HL-60 (cell line): ENCODE results near the gene PLEKHG3.

Experiments used
- GABPA ChIP-seq: IDR thresholded peaks from 2 replicates; pipeline ENCODE4 v1.6.1; 2012; ENCODE audit warnings: low read depth
- SPI1 ChIP-seq: IDR thresholded peaks from 2 replicates; pipeline ENCODE4 v1.6.1; 2012; ENCODE audit warnings: low read depth, mild to moderate bottlenecking, borderline replicate concordance
- TF ChIP-seq, protein P1 (sequence below): IDR thresholded peaks from one replicate; pipeline ENCODE4 v1.5.1; 2011; ENCODE audit warnings: low read length, control low read depth, inconsistent platforms; ENCODE audit not compliant: insufficient read depth
- TF ChIP-seq, protein P2 (sequence below): IDR thresholded peaks from 2 replicates; pipeline ENCODE4 v1.6.1; 2012; ENCODE audit warnings: low read depth; ENCODE audit not compliant: insufficient replicate concordance

DNA sequence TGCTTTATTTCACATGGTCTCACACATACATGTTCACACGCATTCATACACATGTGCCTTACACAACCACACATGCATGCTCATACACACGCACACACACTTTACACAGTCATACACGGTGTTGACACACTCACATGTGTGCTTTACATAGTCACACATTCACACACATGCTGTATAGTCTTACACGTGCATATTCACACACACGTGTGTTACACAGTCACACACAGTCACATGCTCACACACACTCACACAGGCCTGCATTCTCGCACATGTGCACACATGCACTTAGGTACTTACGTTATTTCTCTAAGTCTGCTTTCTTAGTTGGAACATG, 18.0 kb upstream of the PLEKHG3 start:
- TF ChIP-seq, protein P1, sequence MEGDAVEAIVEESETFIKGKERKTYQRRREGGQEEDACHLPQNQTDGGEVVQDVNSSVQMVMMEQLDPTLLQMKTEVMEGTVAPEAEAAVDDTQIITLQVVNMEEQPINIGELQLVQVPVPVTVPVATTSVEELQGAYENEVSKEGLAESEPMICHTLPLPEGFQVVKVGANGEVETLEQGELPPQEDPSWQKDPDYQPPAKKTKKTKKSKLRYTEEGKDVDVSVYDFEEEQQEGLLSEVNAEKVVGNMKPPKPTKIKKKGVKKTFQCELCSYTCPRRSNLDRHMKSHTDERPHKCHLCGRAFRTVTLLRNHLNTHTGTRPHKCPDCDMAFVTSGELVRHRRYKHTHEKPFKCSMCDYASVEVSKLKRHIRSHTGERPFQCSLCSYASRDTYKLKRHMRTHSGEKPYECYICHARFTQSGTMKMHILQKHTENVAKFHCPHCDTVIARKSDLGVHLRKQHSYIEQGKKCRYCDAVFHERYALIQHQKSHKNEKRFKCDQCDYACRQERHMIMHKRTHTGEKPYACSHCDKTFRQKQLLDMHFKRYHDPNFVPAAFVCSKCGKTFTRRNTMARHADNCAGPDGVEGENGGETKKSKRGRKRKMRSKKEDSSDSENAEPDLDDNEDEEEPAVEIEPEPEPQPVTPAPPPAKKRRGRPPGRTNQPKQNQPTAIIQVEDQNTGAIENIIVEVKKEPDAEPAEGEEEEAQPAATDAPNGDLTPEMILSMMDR, result no peak
- TF ChIP-seq SPI1 (no peak), GABPA (no peak)
- TF ChIP-seq, protein P2, sequence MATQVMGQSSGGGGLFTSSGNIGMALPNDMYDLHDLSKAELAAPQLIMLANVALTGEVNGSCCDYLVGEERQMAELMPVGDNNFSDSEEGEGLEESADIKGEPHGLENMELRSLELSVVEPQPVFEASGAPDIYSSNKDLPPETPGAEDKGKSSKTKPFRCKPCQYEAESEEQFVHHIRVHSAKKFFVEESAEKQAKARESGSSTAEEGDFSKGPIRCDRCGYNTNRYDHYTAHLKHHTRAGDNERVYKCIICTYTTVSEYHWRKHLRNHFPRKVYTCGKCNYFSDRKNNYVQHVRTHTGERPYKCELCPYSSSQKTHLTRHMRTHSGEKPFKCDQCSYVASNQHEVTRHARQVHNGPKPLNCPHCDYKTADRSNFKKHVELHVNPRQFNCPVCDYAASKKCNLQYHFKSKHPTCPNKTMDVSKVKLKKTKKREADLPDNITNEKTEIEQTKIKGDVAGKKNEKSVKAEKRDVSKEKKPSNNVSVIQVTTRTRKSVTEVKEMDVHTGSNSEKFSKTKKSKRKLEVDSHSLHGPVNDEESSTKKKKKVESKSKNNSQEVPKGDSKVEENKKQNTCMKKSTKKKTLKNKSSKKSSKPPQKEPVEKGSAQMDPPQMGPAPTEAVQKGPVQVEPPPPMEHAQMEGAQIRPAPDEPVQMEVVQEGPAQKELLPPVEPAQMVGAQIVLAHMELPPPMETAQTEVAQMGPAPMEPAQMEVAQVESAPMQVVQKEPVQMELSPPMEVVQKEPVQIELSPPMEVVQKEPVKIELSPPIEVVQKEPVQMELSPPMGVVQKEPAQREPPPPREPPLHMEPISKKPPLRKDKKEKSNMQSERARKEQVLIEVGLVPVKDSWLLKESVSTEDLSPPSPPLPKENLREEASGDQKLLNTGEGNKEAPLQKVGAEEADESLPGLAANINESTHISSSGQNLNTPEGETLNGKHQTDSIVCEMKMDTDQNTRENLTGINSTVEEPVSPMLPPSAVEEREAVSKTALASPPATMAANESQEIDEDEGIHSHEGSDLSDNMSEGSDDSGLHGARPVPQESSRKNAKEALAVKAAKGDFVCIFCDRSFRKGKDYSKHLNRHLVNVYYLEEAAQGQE, result no peak
